Activated CD8-positive, alpha-beta memory T cell treated with anti-CD3 and anti-CD28 coated beads for 36 hours (primary cell): Measurements from ENCODE around the gene CYP51A1. TPM values are rescaled to one million over a fixed set of nuclear protein-coding genes. Genes with fewer than 3 reads are reported as not detected.

Experiments
- CTCF ChIA-PET: fragments of 350-600 bp; sonication (Branson Sonifier 250); formaldehyde crosslinking; loops from one replicate; lab custom pipeline; 2021; ENCODE audit warnings: antibody characterized with exemption; lab: Charles Lee
- POLR2A ChIA-PET: fragments of 350-600 bp; sonication (Branson Sonifier 250); formaldehyde crosslinking; loops from one replicate; lab custom pipeline; 2021; ENCODE audit warnings: antibody characterized with exemption; lab: Charles Lee
- total RNA-seq, 2 experiments: library from RNA; stranded (reverse); gene quantifications; one replicate each; pipeline ENCODE4 v1.2.3, GENCODE V29; 2021

CYP51A1 gene
- total RNA-seq, 2 experiments from 2014 or later: 59.2 to 61.5 TPM

DNA sequence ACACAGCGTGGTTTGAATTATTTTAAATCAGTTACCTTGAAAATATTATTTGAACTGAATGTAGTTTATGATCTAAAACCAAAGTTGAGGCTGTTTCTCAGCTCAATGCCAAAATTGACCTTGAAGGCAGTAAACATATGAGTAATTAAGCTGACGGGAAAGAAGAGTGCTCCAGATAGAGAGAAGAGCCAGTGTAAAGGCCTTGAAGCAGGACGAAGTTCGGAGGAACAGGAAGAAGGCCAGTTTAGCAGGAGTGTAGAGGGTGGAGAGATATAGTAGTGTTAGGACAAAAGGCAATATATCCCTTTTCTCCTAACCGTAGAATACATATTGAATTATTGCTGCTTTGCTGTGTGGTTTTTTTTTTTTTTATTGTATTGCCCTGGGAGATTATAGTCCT, 63.2 kb downstream of the CYP51A1 start:
- ChIA-PET CTCF (no interaction called here), POLR2A (no interaction called here)

DNA sequence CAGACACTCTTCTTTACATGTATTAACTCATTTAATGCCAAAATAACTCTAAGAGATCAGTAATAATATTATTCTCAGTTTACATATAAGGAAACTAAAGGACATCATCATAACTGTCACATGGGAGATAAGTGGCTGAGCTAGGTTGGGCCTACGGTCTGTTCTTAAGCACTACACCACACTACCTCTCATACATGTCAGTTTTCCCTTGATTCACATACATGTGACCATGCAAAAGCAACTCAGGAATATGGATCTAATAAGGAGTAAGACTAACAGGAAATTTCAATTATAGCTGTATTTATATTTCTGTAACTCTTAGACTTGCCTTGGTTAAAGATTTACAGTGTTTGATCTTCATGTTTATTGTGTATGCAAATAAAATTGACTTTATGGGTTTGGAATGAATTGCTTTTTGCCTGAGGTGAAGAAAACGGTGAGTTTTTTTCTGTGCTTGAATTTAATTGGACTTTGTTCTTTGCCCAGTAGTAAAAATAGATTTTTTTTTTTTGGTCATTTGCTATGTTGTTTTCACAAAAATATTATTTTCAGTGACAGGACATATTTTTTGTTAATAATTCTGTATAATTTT, 69.7 kb downstream of the CYP51A1 start:
- CTCF ChIA-PET: no interaction called here

More for the DNA sequence above, 69.7 kb downstream of the CYP51A1 start:
- POLR2A ChIA-PET: no interaction called here

Other genes with a start within 250 kb of the CYP51A1 start
- 10 to 100 TPM; 30.2 to 30.3 TPM for gene AKAP9, start 193.6 kb downstream of the CYP51A1 start, total RNA-seq
- not detected for gene LRRD1, start 44.7 kb upstream of the CYP51A1 start, total RNA-seq
- 10 to 100 TPM; 38.2 to 39.7 TPM for gene KRIT1, start 111.4 kb upstream of the CYP51A1 start, total RNA-seq
- gene ANKIB1, start 111.5 kb upstream of the CYP51A1 start, total RNA-seq: 10 to 100 TPM; 39.9 to 43.4 TPM